Astrocyte of the spinal cord (primary cell): ENCODE measurements around the gene MYL2.

ENCODE experiments used
- DNase-seq: peaks from one replicate; pipeline ENCODE4 v3.0.0; 2011; ENCODE audit warnings: low read depth, low spot score
- H3K4me3 ChIP-seq: 2 replicates; pipeline ENCODE4 v1.5.1; 2011; ENCODE audit warnings: low read depth, mild to moderate bottlenecking, low read length, moderate library complexity
- in situ Hi-C: cut with HindIII; loops from 2 replicates; pipeline ENCODE4 v1.10.0; 2017; ENCODE audit warnings: low sequenced_read_pairs
- TF ChIP-seq, protein P1 (sequence below): IDR thresholded peaks from 2 replicates; pipeline ENCODE4 v1.5.1; 2012; ENCODE audit warnings: low read depth, mild to moderate bottlenecking, low read length, inconsistent platforms

MYL2 gene

DNA sequence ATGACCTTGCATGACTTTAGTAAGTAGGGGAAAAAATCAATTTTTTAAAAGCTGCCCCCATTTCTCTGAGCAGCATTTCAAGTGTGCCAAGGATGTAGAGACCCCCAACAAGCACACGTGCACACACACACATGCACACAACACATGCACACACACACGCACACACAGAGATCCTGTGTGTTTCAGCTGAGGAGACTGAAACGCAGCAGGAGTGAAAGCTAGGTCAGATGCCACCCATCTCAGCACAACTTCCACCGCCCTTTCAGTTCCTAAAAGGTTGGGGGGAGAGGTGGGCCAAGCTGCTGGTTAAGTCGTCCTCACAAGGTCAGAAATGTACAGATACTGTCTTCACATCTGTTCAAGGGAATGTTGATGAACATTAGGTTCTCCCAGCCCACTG lies 13.9 kb downstream of the MYL2 start:
- H3K4me3 ChIP-seq: no peak overlapping the region
- TF ChIP-seq, protein P1, sequence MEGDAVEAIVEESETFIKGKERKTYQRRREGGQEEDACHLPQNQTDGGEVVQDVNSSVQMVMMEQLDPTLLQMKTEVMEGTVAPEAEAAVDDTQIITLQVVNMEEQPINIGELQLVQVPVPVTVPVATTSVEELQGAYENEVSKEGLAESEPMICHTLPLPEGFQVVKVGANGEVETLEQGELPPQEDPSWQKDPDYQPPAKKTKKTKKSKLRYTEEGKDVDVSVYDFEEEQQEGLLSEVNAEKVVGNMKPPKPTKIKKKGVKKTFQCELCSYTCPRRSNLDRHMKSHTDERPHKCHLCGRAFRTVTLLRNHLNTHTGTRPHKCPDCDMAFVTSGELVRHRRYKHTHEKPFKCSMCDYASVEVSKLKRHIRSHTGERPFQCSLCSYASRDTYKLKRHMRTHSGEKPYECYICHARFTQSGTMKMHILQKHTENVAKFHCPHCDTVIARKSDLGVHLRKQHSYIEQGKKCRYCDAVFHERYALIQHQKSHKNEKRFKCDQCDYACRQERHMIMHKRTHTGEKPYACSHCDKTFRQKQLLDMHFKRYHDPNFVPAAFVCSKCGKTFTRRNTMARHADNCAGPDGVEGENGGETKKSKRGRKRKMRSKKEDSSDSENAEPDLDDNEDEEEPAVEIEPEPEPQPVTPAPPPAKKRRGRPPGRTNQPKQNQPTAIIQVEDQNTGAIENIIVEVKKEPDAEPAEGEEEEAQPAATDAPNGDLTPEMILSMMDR: no peak
- in situ Hi-C loops: no loop called here
- DNase-seq: no peak

DNA sequence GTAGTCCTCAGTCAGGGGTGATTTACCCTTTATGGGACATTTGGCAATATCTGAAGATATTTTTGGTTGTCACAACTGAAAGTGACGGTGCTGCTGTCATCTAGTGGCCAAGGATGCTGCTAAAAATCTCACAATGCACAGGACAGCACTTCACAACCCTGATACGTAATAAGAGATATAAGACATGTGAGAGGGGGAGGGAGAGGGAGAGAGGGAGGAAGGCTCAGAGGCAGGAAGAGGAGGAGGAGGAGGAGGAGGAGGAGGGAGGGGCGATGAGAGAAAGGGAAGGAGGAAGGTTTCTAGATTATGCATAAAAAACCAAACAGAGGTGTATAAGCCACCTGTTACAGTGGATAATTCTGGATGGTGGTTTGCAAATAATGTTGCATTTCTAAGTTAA lies 14.3 kb downstream of the MYL2 start:
- H3K4me3 ChIP-seq: no peak overlapping the region
- DNase-seq: no peak
- in situ Hi-C loops: no loop called here
- TF ChIP-seq, protein P1: no peak

DNA sequence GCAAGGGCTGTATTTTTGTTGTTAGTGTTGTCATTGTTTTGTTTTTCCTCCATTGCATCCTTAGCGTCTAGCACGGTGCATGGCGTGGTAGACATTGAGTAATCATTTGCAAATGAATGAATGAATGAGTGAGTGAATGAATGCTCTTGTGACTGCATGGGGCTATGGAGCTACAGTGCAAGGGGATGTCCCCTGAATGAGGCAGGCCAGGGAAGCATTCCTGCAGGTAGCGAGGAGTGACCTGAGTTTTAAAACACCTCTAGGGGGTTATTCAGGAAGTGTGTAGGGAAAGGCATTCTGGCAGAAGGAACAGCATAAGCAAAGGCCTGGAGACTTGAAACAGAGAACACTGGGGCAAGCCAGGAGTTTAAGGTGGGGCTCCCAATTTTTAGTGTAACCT lies 16.9 kb downstream of the MYL2 start:
- H3K4me3 ChIP-seq: no peak overlapping the region
- no peak for DNase-seq
- TF ChIP-seq, protein P1: no peak
- in situ Hi-C loops: no loop called here

DNA sequence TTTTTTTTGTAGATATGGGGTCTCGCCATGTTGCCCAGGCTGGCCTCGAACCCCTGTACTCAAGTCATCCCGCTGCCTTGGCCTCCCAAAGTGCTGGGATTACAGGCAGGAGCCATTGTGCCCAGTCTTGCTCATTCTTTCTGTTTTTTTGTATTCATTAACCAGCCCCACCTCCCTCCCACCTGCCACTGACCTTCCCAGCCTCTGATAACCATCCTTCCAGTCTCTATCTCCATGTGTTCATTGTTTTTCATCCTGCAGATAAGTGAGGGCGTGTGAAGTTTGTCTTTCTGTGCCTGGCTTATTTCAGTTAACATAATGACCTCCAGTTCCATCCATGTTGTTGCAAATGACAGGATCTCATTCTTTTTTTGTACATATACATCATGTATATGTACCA lies 19.0 kb downstream of the MYL2 start:
- no peak overlapping the region for H3K4me3 ChIP-seq
- TF ChIP-seq, protein P1: no peak
- DNase-seq: no peak
- in situ Hi-C loops: no loop called here

DNA sequence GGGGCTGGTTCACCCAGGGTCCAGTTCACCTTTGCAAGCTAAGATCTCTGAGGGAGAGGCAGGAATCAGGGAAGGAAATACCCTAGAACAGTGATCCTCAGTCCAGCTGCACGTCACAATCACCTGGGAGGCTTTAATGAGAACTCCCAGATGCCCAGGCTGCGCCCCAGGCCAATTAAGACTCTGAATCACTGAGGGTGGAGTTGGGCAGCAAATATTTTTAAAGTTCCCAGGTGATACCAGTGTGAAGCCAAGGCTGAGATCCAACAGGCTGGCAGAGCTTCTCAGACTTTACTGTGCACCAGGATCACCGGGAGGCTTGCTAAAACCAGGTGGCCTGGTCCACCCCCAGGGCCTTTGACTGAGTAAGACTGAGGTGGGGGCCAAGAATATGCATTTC lies 23.8 kb downstream of the MYL2 start:
- TF ChIP-seq, protein P1: no peak
- in situ Hi-C loops: no loop called here
- no peak overlapping the region for H3K4me3 ChIP-seq
- no peak for DNase-seq

DNA sequence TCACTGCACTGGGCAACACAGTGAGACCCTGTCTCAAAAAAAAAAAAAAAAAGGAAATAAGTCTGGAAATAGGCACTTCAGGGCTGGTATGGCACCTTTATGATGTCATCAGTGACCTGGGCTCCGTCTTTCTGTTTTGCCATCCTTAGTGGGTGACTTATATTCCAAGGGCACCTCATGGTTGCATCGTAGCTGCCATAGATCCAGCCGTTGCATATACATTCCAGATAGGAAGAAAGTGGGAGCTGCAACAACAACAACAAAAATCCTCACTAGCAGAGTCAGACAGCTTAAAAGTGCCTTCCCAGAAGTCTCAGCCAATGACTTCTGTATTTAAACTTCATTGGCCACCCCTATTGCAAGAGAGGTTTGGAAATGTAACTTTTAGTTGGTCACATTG lies 26.4 kb downstream of the MYL2 start:
- H3K4me3 ChIP-seq: no peak overlapping the region
- TF ChIP-seq, protein P1: no peak
- in situ Hi-C loops: no loop called here
- DNase-seq: no peak

DNA sequence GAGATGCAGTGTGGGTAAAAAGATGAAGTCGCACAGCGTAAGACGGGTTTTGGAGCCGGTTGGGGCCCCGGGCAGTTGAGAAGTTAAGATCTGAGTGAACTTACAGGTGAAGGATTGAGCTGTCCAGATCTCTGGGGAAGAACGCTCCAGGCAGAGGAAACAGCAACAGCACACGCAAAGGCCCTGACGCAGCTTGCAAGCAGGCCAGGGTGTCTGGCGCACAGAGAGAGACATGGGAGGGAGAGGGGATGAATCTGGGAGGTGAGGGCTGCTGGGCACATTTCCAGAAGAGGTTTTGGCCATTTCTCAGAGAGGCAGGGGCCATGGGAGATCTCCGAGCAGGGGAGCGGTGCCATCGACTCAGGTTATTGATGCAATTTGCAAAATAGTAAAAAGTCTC lies 31.0 kb downstream of the MYL2 start:
- TF ChIP-seq, protein P1: no peak
- DNase-seq: no peak
- in situ Hi-C loops: no loop called here
- H3K4me3 ChIP-seq: no peak overlapping the region
